Activated naive CD8-positive, alpha-beta T cell treated with anti-CD3 and anti-CD28 coated beads, Interleukin-2, amount 50 U/mL, for 24 hours (primary cell): ENCODE results near the gene MAEA.
A peak's percentile ranks its signal among the peaks of the same experiment; 100 is the strongest.
"Not testable (repeated sequence)": the region's sequence is repeated elsewhere in the genome, so short reads cannot be mapped to it uniquely, and the experiment has no call there.

Source experiments
- ATAC-seq: fragments of 150-1000 bp; cut with Tn5 transposase; one replicate; pipeline ENCODE4 v1.10.0; 2021
- DNase-seq: peaks from one replicate; pipeline ENCODE4 v3.0.0; 2021
- H3K27ac Mint-ChIP-seq: one replicate; pipeline ENCODE4 v1.8.0; 2021; ENCODE audit warnings: mild to moderate bottlenecking, mixed read lengths
- H3K27me3 Mint-ChIP-seq: one replicate; pipeline ENCODE4 v1.8.0; 2021; ENCODE audit warnings: mixed read lengths
- H3K36me3 Mint-ChIP-seq: one replicate; pipeline ENCODE4 v1.8.0; 2021; ENCODE audit warnings: low read depth, mixed read lengths
- H3K4me1 Mint-ChIP-seq: one replicate; pipeline ENCODE4 v1.8.0; 2021; ENCODE audit warnings: mixed read lengths
- H3K4me3 Mint-ChIP-seq: one replicate; pipeline ENCODE4 v1.8.0; 2021; ENCODE audit warnings: mild to moderate bottlenecking, moderate library complexity, mixed read lengths
- H3K9me3 Mint-ChIP-seq: one replicate; pipeline ENCODE4 v1.8.0; 2021; ENCODE audit warnings: mixed read lengths

The MAEA gene

GRCh38 chr4:1334579-1334895 lies 44.8 kb downstream of the MAEA start:
- Mint-ChIP-seq H3K36me3 (peaks cover 51% of the 10 kb centered on the region), H3K4me1 (peaks cover 54% of the 10 kb centered on the region), H3K27me3 (no peaks in the 10 kb centered on the region), H3K4me3 (no peak overlapping the region), H3K9me3 (peaks cover 3% of the 10 kb centered on the region), H3K27ac (peak overlapping the region; percentile 11)
- ATAC-seq (no peak), DNase-seq (no peak)

- not testable (repeated sequence) for DNase-seq
These were observed 45.6 kb downstream of the MAEA start for GRCh38 chr4:1335193-1335883.

GRCh38 chr4:1336088-1336491 lies 46.4 kb downstream of the MAEA start:
- H3K4me3 Mint-ChIP-seq, result no peak overlapping the region
- peaks cover 41% of the 10 kb centered on the region for H3K4me1 Mint-ChIP-seq
- H3K36me3 Mint-ChIP-seq, result peaks cover 55% of the 10 kb centered on the region
- DNase-seq (no peak), ATAC-seq (no peak)
- peak overlapping the region; percentile 50 for H3K27ac Mint-ChIP-seq
- H3K27me3 Mint-ChIP-seq, result no peaks in the 10 kb centered on the region
- peaks cover 3% of the 10 kb centered on the region for H3K9me3 Mint-ChIP-seq

More at GRCh38 chr4:1335193-1335883, 45.6 kb downstream of the MAEA start:
- H3K27me3 Mint-ChIP-seq, H3K27ac Mint-ChIP-seq, ATAC-seq, H3K4me3 Mint-ChIP-seq, H3K9me3 Mint-ChIP-seq: not testable (repeated sequence)
- H3K4me1 Mint-ChIP-seq, result peaks cover 48% of the 10 kb centered on the region
- peaks cover 54% of the 10 kb centered on the region for H3K36me3 Mint-ChIP-seq

- Mint-ChIP-seq H3K27ac (peak overlapping the region; percentile 80), H3K9me3 (peaks cover 3% of the 10 kb centered on the region), H3K27me3 (no peaks in the 10 kb centered on the region), H3K36me3 (peaks cover 55% of the 10 kb centered on the region), H3K4me3 (no peak overlapping the region), H3K4me1 (peaks cover 40% of the 10 kb centered on the region)
- ATAC-seq, result peak; percentile 94
- DNase-seq, result peak; percentile 62
These were observed 47.7 kb downstream of the MAEA start for GRCh38 chr4:1337376-1337831.

- ATAC-seq, result no peak
- Mint-ChIP-seq H3K36me3 (peaks cover 49% of the 10 kb centered on the region), H3K9me3 (peaks cover 3% of the 10 kb centered on the region), H3K27me3 (no peaks in the 10 kb centered on the region), H3K27ac (peak overlapping the region; percentile 80), H3K4me1 (peaks cover 41% of the 10 kb centered on the region), H3K4me3 (no peak overlapping the region)
- DNase-seq, result no peak
These were observed 48.5 kb downstream of the MAEA start for GRCh38 chr4:1337951-1338751.

- Mint-ChIP-seq H3K36me3 (peaks cover 49% of the 10 kb centered on the region), H3K27me3 (no peaks in the 10 kb centered on the region), H3K4me3 (no peak overlapping the region), H3K27ac (peak overlapping the region; percentile 52), H3K9me3 (peaks cover 3% of the 10 kb centered on the region), H3K4me1 (peaks cover 41% of the 10 kb centered on the region)
- DNase-seq (no peak), ATAC-seq (no peak)
These were observed 49.2 kb downstream of the MAEA start for GRCh38 chr4:1338752-1339414.

GRCh38 chr4:1339489-1339888 lies 49.8 kb downstream of the MAEA start:
- Mint-ChIP-seq H3K27ac (no peak overlapping the region), H3K4me3 (no peak overlapping the region), H3K36me3 (peaks cover 46% of the 10 kb centered on the region), H3K27me3 (no peaks in the 10 kb centered on the region), H3K4me1 (peaks cover 38% of the 10 kb centered on the region), H3K9me3 (peaks cover 3% of the 10 kb centered on the region)
- DNase-seq (no peak), ATAC-seq (no peak)

- Mint-ChIP-seq H3K36me3 (peaks cover 38% of the 10 kb centered on the region), H3K4me1 (peaks cover 35% of the 10 kb centered on the region), H3K4me3 (no peak overlapping the region), H3K9me3 (no peaks in the 10 kb centered on the region), H3K27me3 (no peaks in the 10 kb centered on the region), H3K27ac (no peak overlapping the region)
- ATAC-seq, result no peak
- DNase-seq, result no peak
These were observed 50.6 kb downstream of the MAEA start for GRCh38 chr4:1340181-1340747.

- Mint-ChIP-seq H3K4me1 (peaks cover 39% of the 10 kb centered on the region), H3K36me3 (peaks cover 38% of the 10 kb centered on the region), H3K27ac (no peak overlapping the region), H3K4me3 (no peak overlapping the region), H3K27me3 (no peaks in the 10 kb centered on the region), H3K9me3 (no peaks in the 10 kb centered on the region)
- ATAC-seq, result no peak
- no peak for DNase-seq
These were observed 51.2 kb downstream of the MAEA start for GRCh38 chr4:1340861-1341260.

GRCh38 chr4:1342003-1342402 lies 52.3 kb downstream of the MAEA start:
- no peaks in the 10 kb centered on the region for H3K9me3 Mint-ChIP-seq
- no peak overlapping the region for H3K27ac Mint-ChIP-seq
- DNase-seq, result no peak

GRCh38 chr4:1344696-1345095 lies 55.0 kb downstream of the MAEA start:
- H3K27me3 Mint-ChIP-seq, result no peaks in the 10 kb centered on the region
- ATAC-seq (no peak), DNase-seq (no peak)
- H3K36me3 Mint-ChIP-seq, result peaks cover 11% of the 10 kb centered on the region
- H3K27ac Mint-ChIP-seq, result peak overlapping the region; percentile 52
- H3K9me3 Mint-ChIP-seq, result no peaks in the 10 kb centered on the region
- peaks cover 34% of the 10 kb centered on the region for H3K4me1 Mint-ChIP-seq
- peak overlapping the region; percentile 90 for H3K4me3 Mint-ChIP-seq

More at GRCh38 chr4:1342003-1342402, 52.3 kb downstream of the MAEA start:
- peaks cover 29% of the 10 kb centered on the region for H3K36me3 Mint-ChIP-seq
- peaks cover 29% of the 10 kb centered on the region for H3K4me1 Mint-ChIP-seq
- ATAC-seq, result no peak
- no peak overlapping the region for H3K4me3 Mint-ChIP-seq
- no peaks in the 10 kb centered on the region for H3K27me3 Mint-ChIP-seq

- Mint-ChIP-seq H3K9me3 (no peaks in the 10 kb centered on the region), H3K4me1 (peaks cover 39% of the 10 kb centered on the region), H3K27me3 (no peaks in the 10 kb centered on the region), H3K36me3 (peaks cover 2% of the 10 kb centered on the region), H3K27ac (peak overlapping the region; percentile 77), H3K4me3 (peak overlapping the region; percentile 90)
- DNase-seq (peak; percentile 48), ATAC-seq (peak; percentile 24)
These were observed 56.5 kb downstream of the MAEA start for GRCh38 chr4:1345903-1346780.

- Mint-ChIP-seq H3K4me1 (peaks cover 42% of the 10 kb centered on the region), H3K9me3 (no peaks in the 10 kb centered on the region), H3K27me3 (no peaks in the 10 kb centered on the region), H3K27ac (peak within 1 kb of the TSS; percentile 86), H3K36me3 (no peaks in the 10 kb centered on the region), H3K4me3 (peak within 1 kb of the TSS; percentile 90)
- ATAC-seq, result peak; percentile 97
- DNase-seq, result peak; percentile 100
These were observed 57.2 kb downstream of the MAEA start, which contains the start of gene UVSSA for GRCh38 chr4:1346781-1347409. UVSSA (plus strand) TSS chr4:1347208; CDS start chr4:1348092, 884 bp downstream.
